ENCODE measurements around the gene COPS9. TPM values are rescaled to one million over a fixed set of nuclear protein-coding genes. Genes with fewer than 3 reads are reported as not detected.

Gene COPS9
- total RNA-seq, 1 donor from 2014 or later = 109 TPM

GRCh38 chr2:240112914-240113690 is 23.0 kb downstream of the COPS9 start:
- intact Hi-C loops (cut with DNase I) = no loop called here
- no peaks in the 10 kb centered on the region for H3K4me1 ChIP-seq
- TF ChIP-seq CTCF (IDR thresholded peaks at IDR 0.05) = no peak
- no peaks in the 10 kb centered on the region for H3K9me3 ChIP-seq
- H3K27ac ChIP-seq = no peak overlapping the region
- no peak for ATAC-seq
- no peaks in the 10 kb centered on the region for H3K27me3 ChIP-seq (ENCODE audit: low read depth)
- H3K36me3 ChIP-seq = no peaks in the 10 kb centered on the region
- H3K4me3 ChIP-seq = no peak overlapping the region
- DNase-seq = no peak

- no peaks in the 10 kb centered on the region for H3K9me3 ChIP-seq
- H3K27ac ChIP-seq = no peak overlapping the region
- TF ChIP-seq CTCF (IDR thresholded peaks at IDR 0.05) = no peak
- DNase-seq (no peak), ATAC-seq (no peak)
- H3K4me1 ChIP-seq = no peaks in the 10 kb centered on the region
- no peak overlapping the region for H3K4me3 ChIP-seq
- H3K27me3 ChIP-seq (ENCODE audit: low read depth) = peaks cover 4% of the 10 kb centered on the region
- no peaks in the 10 kb centered on the region for H3K36me3 ChIP-seq
- intact Hi-C loops (cut with DNase I) = no loop called here
Measured at GRCh38 chr2:240111253-240111652, 24.9 kb downstream of the COPS9 start.

- DNase-seq = no peak
- intact Hi-C loops (cut with DNase I) = no loop called here
- peaks cover 12% of the 10 kb centered on the region for H3K27me3 ChIP-seq (ENCODE audit: low read depth)
Measured at GRCh38 chr2:240109386-240109785, 26.7 kb downstream of the COPS9 start.

GRCh38 chr2:240107477-240107796 is 28.7 kb downstream of the COPS9 start:
- peaks cover 12% of the 10 kb centered on the region for H3K27me3 ChIP-seq (ENCODE audit: low read depth)
- ATAC-seq = no peak
- no peaks in the 10 kb centered on the region for H3K4me1 ChIP-seq
- no peaks in the 10 kb centered on the region for H3K36me3 ChIP-seq
- H3K4me3 ChIP-seq = no peak overlapping the region
- DNase-seq = no peak
- no peak for TF ChIP-seq CTCF (IDR thresholded peaks at IDR 0.05)
- intact Hi-C loops (cut with DNase I) = no loop called here
- H3K9me3 ChIP-seq = no peaks in the 10 kb centered on the region
- no peak overlapping the region for H3K27ac ChIP-seq

More at GRCh38 chr2:240109386-240109785, 26.7 kb downstream of the COPS9 start:
- H3K4me1 ChIP-seq = no peaks in the 10 kb centered on the region
- ATAC-seq = peak in 1 of 2 donors; percentile 23
- no peak for TF ChIP-seq CTCF (IDR thresholded peaks at IDR 0.05)
- H3K36me3 ChIP-seq = no peaks in the 10 kb centered on the region
- H3K9me3 ChIP-seq = no peaks in the 10 kb centered on the region
- H3K27ac ChIP-seq = no peak overlapping the region
- H3K4me3 ChIP-seq = no peak overlapping the region

GRCh38 chr2:240106765-240107476 is 29.2 kb downstream of the COPS9 start:
- Histone ChIP-seq H3K4me1 (no peaks in the 10 kb centered on the region), H3K27me3 (ENCODE audit: low read depth) (peaks cover 12% of the 10 kb centered on the region), H3K4me3 (no peak overlapping the region), H3K9me3 (no peaks in the 10 kb centered on the region), H3K27ac (no peak overlapping the region), H3K36me3 (no peaks in the 10 kb centered on the region)
- no peak for ATAC-seq
- no peak for DNase-seq
- no peak for TF ChIP-seq CTCF (IDR thresholded peaks at IDR 0.05)
- intact Hi-C loops (cut with DNase I) = no loop called here

Data from lower lobe of right lung (tissue), 2 donors.